OCI-LY3 (cell line): ENCODE data around the gene RUNX3.
"Not testable (repeated sequence)": the region's sequence is repeated elsewhere in the genome, so short reads cannot be mapped to it uniquely, and the experiment has no call there.

Experiments used
- H2AFZ ChIP-seq: fragments of 200-600, 300-600 bp; shearing (Covaris generic); 2 replicates; pipeline ENCODE4 v1.6.0; 2014; ENCODE audit warnings: antibody characterized with exemption, low read depth, low read length
- H3K27ac ChIP-seq: fragments of 200-600, 300-600 bp; sonication (generic); 2 replicates; pipeline ENCODE4 v1.5.1; 2014; ENCODE audit warnings: mild to moderate bottlenecking, low read length, moderate library complexity, mixed read lengths
- H3K27me3 ChIP-seq: fragments of 200-600, 300-600 bp; sonication (generic); 2 replicates; pipeline ENCODE4 v1.6.1; 2014; ENCODE audit warnings: low read depth, low read length, mixed read lengths
- H3K36me3 ChIP-seq: fragments of 200-600, 300-600 bp; sonication (generic); replicated peaks from 2 replicates; pipeline ENCODE3; 2014; ENCODE audit warnings: low read depth, low read length, mixed read lengths
- H3K4me1 ChIP-seq: fragments of 300-600, 200-600 bp; sonication (generic); 2 replicates; pipeline ENCODE4 v1.6.1; 2014; ENCODE audit warnings: low read length, mixed read lengths
- H3K4me2 ChIP-seq: fragments of 200-600, 300-600 bp; sonication (generic); 2 replicates; pipeline ENCODE4 v1.6.1; 2014; ENCODE audit warnings: low read length, mixed read lengths
- H3K4me3 ChIP-seq: fragments of 300-600, 200-600 bp; sonication (generic); 2 replicates; pipeline ENCODE4 v1.5.1; 2014; ENCODE audit warnings: antibody characterized with exemption, mild to moderate bottlenecking, low read length, moderate library complexity
- H3K79me2 ChIP-seq: fragments of 300-600, 200-600 bp; shearing (Covaris generic); 2 replicates; pipeline ENCODE4 v1.6.1; 2014; ENCODE audit warnings: mild to moderate bottlenecking, low read length, mixed read lengths
- H3K9ac ChIP-seq: fragments of 300-600, 200-600 bp; shearing (Covaris generic); 2 replicates; pipeline ENCODE4 v1.6.0; 2014; ENCODE audit warnings: mild to moderate bottlenecking, low read length, moderate library complexity
- H3K9me3 ChIP-seq: fragments of 200-600, 300-600 bp; shearing (Covaris generic); 2 replicates; pipeline ENCODE4 v1.6.1; 2014; ENCODE audit warnings: low read length, mixed read lengths; ENCODE audit not compliant: insufficient read depth
- H4K20me1 ChIP-seq: fragments of 200-600, 300-600 bp; sonication (generic); 2 replicates; pipeline ENCODE4 v1.6.1; 2016; ENCODE audit warnings: low read length, mixed read lengths; ENCODE audit not compliant: insufficient read depth
- CTCF ChIP-seq: fragments of 200-600, 300-600 bp; sonication (generic); IDR thresholded peaks from 2 replicates; pipeline ENCODE4 v1.5.1; 2014; ENCODE audit warnings: antibody characterized with exemption, low read length, low read depth
- EZH2phosphoT487 ChIP-seq: fragments of 200-600 bp; shearing (Covaris generic); IDR thresholded peaks from 2 replicates; pipeline ENCODE4 v1.6.1; 2018; ENCODE audit warnings: antibody characterized with exemption, mixed run types, low read depth

RUNX3 gene

GRCh38 chr1:24894002-24894401 is 36.1 kb downstream of the RUNX3 start:
- H3K4me2 ChIP-seq, result peak overlapping the region; percentile 66
- H2AFZ ChIP-seq, result no peak overlapping the region
- no peaks in the 10 kb centered on the region for H3K27me3 ChIP-seq
- H3K4me1 ChIP-seq, result peaks cover 23% of the 10 kb centered on the region
- no peaks in the 10 kb centered on the region for H4K20me1 ChIP-seq
- H3K27ac ChIP-seq, result peak overlapping the region; percentile 53
- no peaks in the 10 kb centered on the region for H3K36me3 ChIP-seq
- TF ChIP-seq EZH2phosphoT487 (no peak), CTCF (no peak)
- H3K4me3 ChIP-seq, result peak overlapping the region; percentile 31; the same call in 1 of the 2 replicates
- no peaks in the 10 kb centered on the region for H3K9me3 ChIP-seq
- H3K9ac ChIP-seq, result peak overlapping the region; percentile 47; the same call in 1 of the 2 replicates
- H3K79me2 ChIP-seq, result no peaks in the 10 kb centered on the region

GRCh38 chr1:24893431-24893830 is 36.6 kb downstream of the RUNX3 start:
- Histone ChIP-seq H3K4me3 (no peak overlapping the region), H3K4me2 (peak overlapping the region; percentile 66), H3K36me3 (no peaks in the 10 kb centered on the region), H3K27me3 (no peaks in the 10 kb centered on the region), H4K20me1 (no peaks in the 10 kb centered on the region), H3K9ac (no peak overlapping the region), H3K79me2 (no peaks in the 10 kb centered on the region), H3K27ac (no peak overlapping the region), H3K4me1 (peaks cover 23% of the 10 kb centered on the region), H2AFZ (no peak overlapping the region), H3K9me3 (no peaks in the 10 kb centered on the region)
- no peak for TF ChIP-seq EZH2phosphoT487
- no peak for TF ChIP-seq CTCF

GRCh38 chr1:24892188-24893153 is 37.6 kb downstream of the RUNX3 start:
- Histone ChIP-seq H3K4me1 (peaks cover 20% of the 10 kb centered on the region), H3K79me2 (no peaks in the 10 kb centered on the region), H4K20me1 (no peaks in the 10 kb centered on the region), H3K27me3 (no peaks in the 10 kb centered on the region), H3K4me3 (no peak overlapping the region), H3K36me3 (no peaks in the 10 kb centered on the region), H3K9ac (no peak overlapping the region), H3K4me2 (no peak overlapping the region), H3K9me3 (no peaks in the 10 kb centered on the region), H2AFZ (no peak overlapping the region), H3K27ac (no peak overlapping the region)
- TF ChIP-seq EZH2phosphoT487, result no peak
- no peak for TF ChIP-seq CTCF

- peaks cover 20% of the 10 kb centered on the region for H3K4me1 ChIP-seq
- not testable (repeated sequence) for H3K36me3 ChIP-seq, H3K9ac ChIP-seq, H4K20me1 ChIP-seq, H2AFZ ChIP-seq, H3K4me3 ChIP-seq, H3K9me3 ChIP-seq, H3K4me2 ChIP-seq, H3K27me3 ChIP-seq, H3K27ac ChIP-seq, H3K79me2 ChIP-seq
These were observed 38.7 kb downstream of the RUNX3 start for GRCh38 chr1:24891367-24891766.
